Measurements from ENCODE around the gene ZNF519. TPM values are rescaled to one million over a fixed set of nuclear protein-coding genes. Genes with fewer than 3 reads are reported as not detected.

The ZNF519 gene
- polyA plus RNA-seq, 1 experiment = 2.9 TPM

DNA sequence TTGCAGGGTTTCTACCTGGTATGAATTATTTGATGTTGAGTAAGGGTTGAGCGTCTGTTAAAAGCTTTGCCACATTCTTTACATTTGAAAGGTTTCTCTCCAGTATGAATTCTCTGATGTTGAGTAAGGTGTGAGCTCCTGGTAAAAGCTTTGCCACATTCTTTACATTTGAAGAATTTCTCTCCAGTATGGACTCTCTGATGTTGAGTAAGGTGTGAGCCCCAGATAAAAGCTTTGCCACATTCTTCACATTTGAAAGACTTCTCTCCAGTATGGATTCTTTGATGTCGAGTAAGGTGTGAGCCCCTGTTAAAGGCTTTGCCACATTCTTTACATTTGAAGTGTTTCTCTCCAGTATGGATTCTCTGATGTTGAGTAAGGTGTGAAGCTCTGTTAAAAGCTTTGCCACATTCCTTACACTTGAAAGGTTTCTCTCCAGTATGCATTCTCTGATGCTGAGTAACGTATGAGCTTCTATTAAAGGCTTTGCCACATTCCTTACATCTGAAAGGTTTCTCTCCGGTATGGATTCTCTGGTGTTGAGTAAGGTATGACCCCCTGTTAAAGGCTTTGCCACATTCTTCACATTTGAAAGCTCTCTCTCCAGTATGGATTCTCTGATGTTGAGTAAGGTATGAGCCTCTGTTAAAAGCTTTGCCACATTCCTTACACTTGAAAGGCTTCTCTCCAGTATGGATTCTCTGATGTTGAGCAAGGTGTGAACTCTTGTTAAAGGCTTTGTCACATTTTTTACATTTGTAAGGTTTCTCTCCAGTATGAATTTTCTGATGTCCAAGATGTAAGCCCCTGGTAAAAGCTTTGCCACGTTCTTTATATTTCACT, 27.1 kb downstream of the ZNF519 start:
- no peak for DNase-seq (ENCODE audit: low read depth)
- POLR2A ChIA-PET = no interaction called here

GRCh38 chr18:14104201-14104600, 28.0 kb downstream of the ZNF519 start:
- ChIA-PET POLR2A (no interaction called here), CTCF (no interaction called here)
- no peak overlapping the region for H3K4me3 ChIP-seq (ENCODE audit: low read depth, low read length)

More for the DNA sequence above, 27.1 kb downstream of the ZNF519 start:
- no peaks in the 10 kb centered on the region for H3K36me3 ChIP-seq (ENCODE audit: control insufficient read depth, insufficient read depth, low read length)
- H3K4me3 ChIP-seq (ENCODE audit: low read depth, low read length) = no peak overlapping the region
- TF ChIP-seq CTCF (IDR thresholded peaks at IDR 0.05; ENCODE audit: insufficient read depth, low read depth, low read length) = no peak
- CTCF ChIA-PET = no interaction called here
- H3K27me3 ChIP-seq (ENCODE audit: control insufficient read depth, insufficient read depth, low read length) = no peaks in the 10 kb centered on the region

DNA sequence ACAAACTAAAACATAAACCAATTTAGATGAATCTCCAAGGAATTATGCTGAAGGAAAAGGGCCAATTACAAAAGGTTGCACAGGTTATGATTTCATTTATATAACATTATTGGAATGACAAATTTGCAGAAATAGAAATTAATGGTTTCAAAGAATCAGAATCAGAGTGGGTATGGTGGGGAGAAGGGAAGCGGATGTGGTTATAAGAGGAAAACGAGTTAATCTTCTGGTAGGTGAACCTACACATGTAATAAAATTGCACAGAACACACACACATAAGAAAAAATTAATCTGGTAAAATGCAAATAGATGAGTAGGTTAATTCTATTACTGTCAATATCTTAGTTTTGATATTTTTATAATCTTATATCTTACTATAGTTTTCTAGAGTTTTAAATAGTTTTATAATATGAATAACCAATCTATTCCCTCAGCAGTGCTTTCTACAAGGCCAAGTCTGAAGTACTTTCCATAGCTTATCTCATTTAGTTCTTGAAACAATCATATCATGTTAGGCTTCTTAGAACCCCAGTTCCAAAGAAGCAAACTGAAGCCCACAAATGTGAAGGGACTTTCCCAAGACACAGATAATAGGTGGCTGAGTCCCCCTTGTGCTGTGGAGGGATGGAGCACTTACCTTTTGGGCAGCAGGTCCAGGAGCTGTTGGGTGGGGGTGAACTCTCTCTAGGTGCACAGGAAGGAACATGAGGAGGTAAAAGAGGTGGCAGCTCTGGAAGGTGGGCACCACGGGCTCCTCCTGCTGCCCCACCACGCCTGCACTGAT, 31.5 kb downstream of the ZNF519 start:
- Histone ChIP-seq H3K27me3 (ENCODE audit: control insufficient read depth, insufficient read depth, low read length) (no peaks in the 10 kb centered on the region), H3K4me3 (ENCODE audit: low read depth, low read length) (no peak overlapping the region), H3K36me3 (ENCODE audit: control insufficient read depth, insufficient read depth, low read length) (no peaks in the 10 kb centered on the region)
- CTCF ChIA-PET = interaction anchor here (2.0 kb wide), 1 partner anchor 14 kb away, joined by 9 read pairs; no protein-coding TSS in a partner anchor
- POLR2A ChIA-PET = no interaction called here
- no peak for TF ChIP-seq CTCF (IDR thresholded peaks at IDR 0.05; ENCODE audit: insufficient read depth, low read depth, low read length)
- no peak for DNase-seq (ENCODE audit: low read depth)

More at GRCh38 chr18:14104201-14104600, 28.0 kb downstream of the ZNF519 start:
- Histone ChIP-seq H3K27me3 (ENCODE audit: control insufficient read depth, insufficient read depth, low read length) (no peaks in the 10 kb centered on the region), H3K36me3 (ENCODE audit: control insufficient read depth, insufficient read depth, low read length) (no peaks in the 10 kb centered on the region)
- no peak for TF ChIP-seq CTCF (IDR thresholded peaks at IDR 0.05; ENCODE audit: insufficient read depth, low read depth, low read length)
- no peak for DNase-seq (ENCODE audit: low read depth)

- ChIA-PET CTCF (interaction anchor here (1.4 kb wide), 1 partner anchor 14 kb away, joined by 3 read pairs; no protein-coding TSS in a partner anchor), POLR2A (no interaction called here)
- Histone ChIP-seq H3K27me3 (ENCODE audit: control insufficient read depth, insufficient read depth, low read length) (no peaks in the 10 kb centered on the region), H3K36me3 (ENCODE audit: control insufficient read depth, insufficient read depth, low read length) (no peaks in the 10 kb centered on the region), H3K4me3 (ENCODE audit: low read depth, low read length) (no peak overlapping the region)
- no peak for DNase-seq (ENCODE audit: low read depth)
- no peak for TF ChIP-seq CTCF (IDR thresholded peaks at IDR 0.05; ENCODE audit: insufficient read depth, low read depth, low read length)
Observed at GRCh38 chr18:14098428-14098827, 33.8 kb downstream of the ZNF519 start.

DNA sequence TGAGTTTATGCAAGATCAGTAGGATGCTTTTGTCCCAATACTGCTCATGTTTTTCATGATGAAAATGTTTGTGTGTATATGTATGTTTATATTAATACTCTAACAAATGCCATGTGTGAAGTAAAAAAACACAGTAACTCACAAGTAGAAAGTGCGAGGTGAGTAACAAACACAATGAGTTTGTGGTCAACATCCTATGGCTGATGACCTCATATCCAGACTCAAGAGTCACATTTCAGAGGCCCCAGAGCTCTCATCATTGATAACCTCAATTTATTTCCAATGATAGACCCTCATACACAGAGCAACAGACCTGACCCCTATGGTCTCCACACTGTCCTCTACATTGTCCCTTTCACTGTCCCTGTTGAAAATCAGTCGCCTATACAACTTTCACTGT, 34.5 kb downstream of the ZNF519 start:
- no peaks in the 10 kb centered on the region for H3K27me3 ChIP-seq (ENCODE audit: control insufficient read depth, insufficient read depth, low read length)
- TF ChIP-seq CTCF (IDR thresholded peaks at IDR 0.05; ENCODE audit: insufficient read depth, low read depth, low read length) = no peak
- no peak overlapping the region for H3K4me3 ChIP-seq (ENCODE audit: low read depth, low read length)
- H3K36me3 ChIP-seq (ENCODE audit: control insufficient read depth, insufficient read depth, low read length) = no peaks in the 10 kb centered on the region
- no peak for DNase-seq (ENCODE audit: low read depth)
- ChIA-PET CTCF (no interaction called here), POLR2A (no interaction called here)
